CD8-positive, alpha-beta memory T cell (primary cell): ENCODE data around the gene ZNF208. TPM values are rescaled to one million over a fixed set of nuclear protein-coding genes. Genes with fewer than 3 reads are reported as not detected.
"Not testable (repeated sequence)": the region's sequence is repeated elsewhere in the genome, so short reads cannot be mapped to it uniquely, and the experiment has no call there.

ENCODE experiments used
- CTCF ChIA-PET: fragments of 350-600 bp; sonication (Branson Sonifier 250); formaldehyde crosslinking; loops from one replicate; lab custom pipeline; 2021; ENCODE audit warnings: antibody characterized with exemption; lab: Charles Lee
- POLR2A ChIA-PET: fragments of 350-600 bp; sonication (Branson Sonifier 250); formaldehyde crosslinking; loops from one replicate; lab custom pipeline; 2021; ENCODE audit warnings: antibody characterized with exemption; lab: Charles Lee
- DNase-seq, 5 donors: peaks; one replicate each; pipeline versions ENCODE4 v3.0.0 to v3.0.0-alpha.2; 2020 to 2022; ENCODE audit warnings: mixed read lengths in 1 of 5
- H3K27ac ChIP-seq: one replicate; pipeline ENCODE4 v1.7.0; 2013; ENCODE audit warnings: low read depth, mild to moderate bottlenecking, low read length, moderate library complexity
- H3K27me3 ChIP-seq: 2 replicates; pipeline ENCODE4 v1.7.0; 2013; ENCODE audit warnings: low read length, mild to moderate bottlenecking; ENCODE audit not compliant: insufficient read depth, poor library complexity, severe bottlenecking
- H3K36me3 ChIP-seq: 2 replicates; pipeline ENCODE4 v1.7.0; 2013; ENCODE audit warnings: mild to moderate bottlenecking, low read length, moderate library complexity; ENCODE audit not compliant: insufficient read depth
- H3K4me1 ChIP-seq: 2 replicates; pipeline ENCODE4 v1.7.0; 2013; ENCODE audit warnings: mild to moderate bottlenecking, low read length, moderate library complexity; ENCODE audit not compliant: insufficient read depth
- H3K4me3 ChIP-seq: 2 replicates; pipeline ENCODE4 v1.7.0; 2013; ENCODE audit warnings: mild to moderate bottlenecking, low read length
- H3K9me3 ChIP-seq: 2 replicates; pipeline ENCODE4 v1.7.0; 2013; ENCODE audit warnings: mild to moderate bottlenecking, low read length
- H3K27ac Mint-ChIP-seq, 8 donors: one replicate each; pipeline ENCODE4 v1.8.0; 2020 to 2021; ENCODE audit warnings: mixed read lengths in 8 of 8, mild to moderate bottlenecking in 6 of 8, inconsistent platforms in 3 of 8, moderate library complexity in 3 of 8
- H3K27me3 Mint-ChIP-seq, 2 donors: one replicate each; pipeline ENCODE4 v1.8.0; 2020 to 2021; ENCODE audit warnings: mixed read lengths in 2 of 2, mild to moderate bottlenecking in 1 of 2, moderate library complexity in 1 of 2
- H3K36me3 Mint-ChIP-seq, 3 donors: one replicate each; pipeline ENCODE4 v1.8.0; 2020 to 2021; ENCODE audit warnings: mixed read lengths in 3 of 3, inconsistent platforms in 1 of 3, mild to moderate bottlenecking in 1 of 3
- H3K4me1 Mint-ChIP-seq, 3 donors: one replicate each; pipeline ENCODE4 v1.8.0; 2020 to 2021; ENCODE audit warnings: mixed read lengths in 3 of 3, inconsistent platforms in 1 of 3, mild to moderate bottlenecking in 1 of 3
- H3K4me3 Mint-ChIP-seq, 7 donors: one replicate each; pipeline ENCODE4 v1.8.0; 2020 to 2021; ENCODE audit warnings: mixed read lengths in 7 of 7, mild to moderate bottlenecking in 6 of 7, moderate library complexity in 4 of 7, inconsistent platforms in 2 of 7
- H3K9me3 Mint-ChIP-seq, 5 donors: one replicate each; pipeline ENCODE4 v1.8.0; 2020 to 2022; ENCODE audit warnings: mixed read lengths in 5 of 5, mild to moderate bottlenecking in 3 of 5, moderate library complexity in 2 of 5, inconsistent platforms in 1 of 5
- polyA plus RNA-seq: library from polyadenylated mRNA; unstranded; fragments of 300-500 nt; fragmentation: Illumina TruSeq; gene quantifications from one replicate; pipeline ENCODE4 v1.2.3, GENCODE V29; 2021
- total RNA-seq, 2 experiments: library from RNA; stranded (reverse); gene quantifications; one replicate each; pipeline ENCODE4 v1.2.3, GENCODE V29; 2021

ZNF208 gene
- total and polyA plus RNA-seq, 3 experiments from 2014 or later, result 0.51 to 2.6 (median 1.8) TPM

- no peak overlapping the region for H3K4me3 Mint-ChIP-seq
- Histone ChIP-seq H3K4me1 (no peaks in the 10 kb centered on the region), H3K4me3 (no peak overlapping the region), H3K27ac (no peak overlapping the region), H3K27me3 (no peaks in the 10 kb centered on the region), H3K36me3 (no peaks in the 10 kb centered on the region), H3K9me3 (no peaks in the 10 kb centered on the region)
- H3K27ac Mint-ChIP-seq, result no peak overlapping the region
- H3K36me3 Mint-ChIP-seq, result no peaks in the 10 kb centered on the region
- no peak for DNase-seq
- no peaks in the 10 kb centered on the region for H3K4me1 Mint-ChIP-seq
- no peaks in the 10 kb centered on the region for H3K27me3 Mint-ChIP-seq
- POLR2A ChIA-PET, result no interaction called here
- CTCF ChIA-PET, result no interaction called here
- peaks cover 0 to 6% (median 0%) of the 10 kb centered on the region in 5 donors for H3K9me3 Mint-ChIP-seq
Observed at GRCh38 chr19:21908066-21908465, 102.7 kb downstream of the ZNF208 start.

GRCh38 chr19:21907516-21907915 is 103.2 kb downstream of the ZNF208 start:
- H3K9me3 Mint-ChIP-seq, result peaks cover 0 to 6% (median 0%) of the 10 kb centered on the region in 5 donors
- Histone ChIP-seq H3K4me1 (no peaks in the 10 kb centered on the region), H3K9me3 (no peaks in the 10 kb centered on the region), H3K27ac (no peak overlapping the region), H3K36me3 (no peaks in the 10 kb centered on the region), H3K27me3 (no peaks in the 10 kb centered on the region), H3K4me3 (no peak overlapping the region)
- CTCF ChIA-PET, result no interaction called here
- no peak overlapping the region for H3K4me3 Mint-ChIP-seq
- H3K27ac Mint-ChIP-seq, result no peak overlapping the region
- peaks cover 0 to 2% of the 10 kb centered on the region in 2 donors for H3K27me3 Mint-ChIP-seq
- no peaks in the 10 kb centered on the region for H3K36me3 Mint-ChIP-seq
- H3K4me1 Mint-ChIP-seq, result no peaks in the 10 kb centered on the region
- no peak for DNase-seq
- POLR2A ChIA-PET, result no interaction called here

- DNase-seq, result no peak
- Mint-ChIP-seq H3K4me1 (no peaks in the 10 kb centered on the region), H3K36me3 (no peaks in the 10 kb centered on the region), H3K4me3 (no peak overlapping the region), H3K27me3 (peaks cover 0 to 2% of the 10 kb centered on the region in 2 donors), H3K27ac (no peak overlapping the region), H3K9me3 (peaks cover 0 to 6% (median 3%) of the 10 kb centered on the region in 5 donors)
- Histone ChIP-seq H3K4me1 (no peaks in the 10 kb centered on the region), H3K9me3 (no peaks in the 10 kb centered on the region), H3K27ac (no peak overlapping the region), H3K36me3 (no peaks in the 10 kb centered on the region), H3K4me3 (no peak overlapping the region), H3K27me3 (no peaks in the 10 kb centered on the region)
- ChIA-PET POLR2A (no interaction called here), CTCF (no interaction called here)
Observed at GRCh38 chr19:21902571-21902970, 108.2 kb downstream of the ZNF208 start.

GRCh38 chr19:21901861-21902260 is 108.9 kb downstream of the ZNF208 start:
- Histone ChIP-seq H3K9me3 (no peaks in the 10 kb centered on the region), H3K36me3 (no peaks in the 10 kb centered on the region), H3K27ac (no peak overlapping the region), H3K27me3 (no peaks in the 10 kb centered on the region), H3K4me1 (no peaks in the 10 kb centered on the region), H3K4me3 (no peak overlapping the region)
- DNase-seq, result no peak
- Mint-ChIP-seq H3K36me3 (no peaks in the 10 kb centered on the region), H3K4me1 (no peaks in the 10 kb centered on the region), H3K4me3 (no peak overlapping the region), H3K27me3 (peaks cover 0 to 2% of the 10 kb centered on the region in 2 donors), H3K27ac (no peak overlapping the region), H3K9me3 (peaks cover 2 to 6% (median 4%) of the 10 kb centered on the region in 5 donors)
- ChIA-PET CTCF (no interaction called here), POLR2A (no interaction called here)

GRCh38 chr19:21900401-21900800 is 110.3 kb downstream of the ZNF208 start:
- no peaks in the 10 kb centered on the region for H3K27me3 ChIP-seq
- no peak overlapping the region for H3K27ac ChIP-seq
- POLR2A ChIA-PET, result no interaction called here
- Mint-ChIP-seq H3K27ac (no peak overlapping the region), H3K4me3 (no peak overlapping the region), H3K9me3 (peaks cover 2 to 10% (median 6%) of the 10 kb centered on the region in 5 donors), H3K36me3 (no peaks in the 10 kb centered on the region), H3K4me1 (no peaks in the 10 kb centered on the region), H3K27me3 (peaks cover 0 to 2% of the 10 kb centered on the region in 2 donors)
- no peak overlapping the region for H3K4me3 ChIP-seq
- CTCF ChIA-PET, result no interaction called here
- no peaks in the 10 kb centered on the region for H3K4me1 ChIP-seq
- H3K9me3 ChIP-seq, result no peaks in the 10 kb centered on the region
- no peaks in the 10 kb centered on the region for H3K36me3 ChIP-seq
- DNase-seq, result no peak

- H3K27ac Mint-ChIP-seq, result no peak overlapping the region
- H3K36me3 Mint-ChIP-seq, result no peaks in the 10 kb centered on the region
- POLR2A ChIA-PET, result no interaction called here
Observed at GRCh38 chr19:21891086-21891485, 119.7 kb downstream of the ZNF208 start.

GRCh38 chr19:21890017-21890416 is 120.7 kb downstream of the ZNF208 start:
- H3K27ac Mint-ChIP-seq, H3K36me3 Mint-ChIP-seq, H3K9me3 ChIP-seq, H3K4me1 Mint-ChIP-seq, H3K9me3 Mint-ChIP-seq, POLR2A ChIA-PET, CTCF ChIA-PET, H3K4me3 Mint-ChIP-seq, H3K4me1 ChIP-seq, H3K4me3 ChIP-seq, H3K27me3 ChIP-seq, H3K27ac ChIP-seq, H3K36me3 ChIP-seq: not testable (repeated sequence)
- H3K27me3 Mint-ChIP-seq, result peaks cover 4 to 10% of the 10 kb centered on the region in 2 donors
- peak in 4 of 5 donors; percentile 5 to 51 (median 9) for DNase-seq

More at GRCh38 chr19:21891086-21891485, 119.7 kb downstream of the ZNF208 start:
- CTCF ChIA-PET, result no interaction called here
- no peaks in the 10 kb centered on the region for H3K27me3 ChIP-seq
- Mint-ChIP-seq H3K9me3 (peaks cover 0 to 14% (median 10%) of the 10 kb centered on the region in 5 donors), H3K4me3 (no peak overlapping the region), H3K27me3 (peaks cover 4% of the 10 kb centered on the region in 2 donors), H3K4me1 (peaks cover 0 to 2% (median 0%) of the 10 kb centered on the region in 3 donors)
- H3K9me3 ChIP-seq, result no peaks in the 10 kb centered on the region
- H3K4me3 ChIP-seq, result no peak overlapping the region
- H3K27ac ChIP-seq, result no peak overlapping the region
- H3K4me1 ChIP-seq, result no peaks in the 10 kb centered on the region
- no peaks in the 10 kb centered on the region for H3K36me3 ChIP-seq
- no peak for DNase-seq

- H3K36me3 ChIP-seq, H3K4me1 ChIP-seq, H3K27ac ChIP-seq, H3K4me3 Mint-ChIP-seq, H3K4me1 Mint-ChIP-seq, POLR2A ChIA-PET, DNase-seq, H3K36me3 Mint-ChIP-seq, H3K9me3 ChIP-seq, H3K4me3 ChIP-seq, CTCF ChIA-PET, H3K27me3 ChIP-seq, H3K27ac Mint-ChIP-seq, H3K9me3 Mint-ChIP-seq: not testable (repeated sequence)
- H3K27me3 Mint-ChIP-seq, result peaks cover 6 to 26% of the 10 kb centered on the region in 2 donors
Observed at GRCh38 chr19:21885516-21885915, 125.2 kb downstream of the ZNF208 start.

- H3K4me3 Mint-ChIP-seq, DNase-seq, POLR2A ChIA-PET: not testable (repeated sequence)
Observed at GRCh38 chr19:21884786-21885185, 126.0 kb downstream of the ZNF208 start.

More at GRCh38 chr19:21884786-21885185, 126.0 kb downstream of the ZNF208 start:
- H3K9me3 ChIP-seq, H3K4me3 ChIP-seq, H3K27ac Mint-ChIP-seq, H3K36me3 Mint-ChIP-seq, H3K4me1 Mint-ChIP-seq, H3K36me3 ChIP-seq, H3K9me3 Mint-ChIP-seq, H3K27me3 ChIP-seq, H3K4me1 ChIP-seq, H3K27ac ChIP-seq, CTCF ChIA-PET: not testable (repeated sequence)
- peaks cover 6 to 26% of the 10 kb centered on the region in 2 donors for H3K27me3 Mint-ChIP-seq
